GM19372 (cell line): Measurements from ENCODE around the gene ANK3.

ENCODE experiments used
- ATAC-seq: cut with Tn5 transposase; IDR thresholded peaks from one replicate; pipeline ENCODE4 v1.9.1; 2021; ENCODE audit warnings: mild to moderate bottlenecking, low read depth, moderate library complexity; ENCODE audit not compliant: unreplicated experiment

The ANK3 gene

GRCh38 chr10:60192946-60193345 lies 196.7 kb downstream of the ANK3 start:
- ATAC-seq, result no peak

GRCh38 chr10:60189861-60190475 lies 199.7 kb downstream of the ANK3 start:
- no peak for ATAC-seq

- ATAC-seq, result no peak
These were observed 201.1 kb downstream of the ANK3 start for GRCh38 chr10:60188548-60188947.

- ATAC-seq, result no peak
These were observed 202.0 kb downstream of the ANK3 start for GRCh38 chr10:60187691-60188090.

- no peak for ATAC-seq
These were observed 203.2 kb downstream of the ANK3 start for GRCh38 chr10:60186315-60187071.

- ATAC-seq, result no peak
These were observed 204.3 kb downstream of the ANK3 start for GRCh38 chr10:60185421-60185820.

- no peak for ATAC-seq
These were observed 207.0 kb downstream of the ANK3 start for GRCh38 chr10:60182691-60183090.

- ATAC-seq, result no peak
These were observed 212.8 kb downstream of the ANK3 start for GRCh38 chr10:60176925-60177324.

- no peak for ATAC-seq
These were observed 214.2 kb downstream of the ANK3 start for GRCh38 chr10:60175441-60175971.

GRCh38 chr10:60172363-60172990 lies 217.2 kb downstream of the ANK3 start:
- ATAC-seq, result no peak

- ATAC-seq, result no peak
These were observed 218.2 kb downstream of the ANK3 start for GRCh38 chr10:60171436-60172013.

- no peak for ATAC-seq
These were observed 219.4 kb downstream of the ANK3 start for GRCh38 chr10:60170250-60170649.

GRCh38 chr10:60169111-60169510 lies 220.6 kb downstream of the ANK3 start:
- no peak for ATAC-seq

GRCh38 chr10:60167050-60167449 lies 222.6 kb downstream of the ANK3 start:
- no peak for ATAC-seq

GRCh38 chr10:60163786-60164185 lies 225.9 kb downstream of the ANK3 start:
- no peak for ATAC-seq

- ATAC-seq, result no peak
These were observed 227.0 kb downstream of the ANK3 start for GRCh38 chr10:60162631-60163030.

GRCh38 chr10:60155943-60156683 lies 233.6 kb downstream of the ANK3 start:
- ATAC-seq, result no peak

GRCh38 chr10:60155099-60155877 lies 234.4 kb downstream of the ANK3 start:
- ATAC-seq, result no peak

GRCh38 chr10:60149003-60149402 lies 240.7 kb downstream of the ANK3 start:
- no peak for ATAC-seq
